OCI-M2 (cell line): ENCODE results near the gene ARHGDIG.
"Not testable (repeated sequence)": the region's sequence is repeated elsewhere in the genome, so short reads cannot be mapped to it uniquely, and the experiment has no call there.

Source experiments
- DNase-seq: peaks from one replicate; lab custom pipeline; 2025; ENCODE audit not compliant: unreplicated experiment; lab: John Stamatoyannopoulos, UW

Gene ARHGDIG

GRCh38 chr16:324201-324450 is 43.7 kb downstream of the ARHGDIG start:
- DNase-seq = no peak

DNA sequence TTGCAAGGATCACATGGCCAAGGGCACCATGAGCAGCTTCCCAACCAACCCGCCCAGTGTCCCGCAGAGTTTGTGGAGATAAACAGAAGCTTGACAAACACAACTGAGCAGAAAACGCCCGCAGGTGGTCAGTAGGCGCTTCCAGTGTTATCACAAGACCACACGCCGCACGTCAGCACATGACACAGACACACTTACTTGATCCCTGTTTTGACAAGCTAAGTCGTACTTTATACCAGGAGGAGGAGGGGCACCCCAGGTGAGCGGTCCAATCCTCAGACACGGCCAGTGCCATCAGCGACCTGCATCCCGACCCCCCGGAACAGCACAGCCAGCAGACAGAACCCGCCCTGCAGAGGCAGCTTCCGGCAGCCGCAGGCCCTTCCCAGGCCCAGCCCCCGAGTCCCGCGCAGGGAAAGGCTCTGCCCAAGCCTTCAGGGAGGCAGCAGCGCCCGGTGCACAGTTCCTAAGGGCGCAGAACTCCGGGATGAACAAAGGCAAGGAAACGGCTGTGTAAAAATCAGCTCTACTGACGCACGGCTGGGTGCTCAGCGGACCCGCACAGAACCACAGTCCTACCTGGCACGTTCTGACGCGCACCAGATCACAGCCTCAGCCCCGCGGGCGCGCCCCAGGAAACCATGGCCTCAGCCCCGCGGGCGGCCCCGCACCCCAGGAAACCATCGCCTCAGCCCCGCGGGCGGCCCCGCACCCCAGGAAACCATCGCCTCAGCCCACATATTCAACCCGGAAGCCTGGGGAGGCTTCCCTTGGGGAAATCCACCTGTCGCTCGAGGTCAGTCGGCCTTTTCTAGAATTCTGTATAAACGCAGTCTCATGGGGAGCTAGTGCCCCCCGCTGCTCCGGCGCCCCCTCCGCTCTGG is 44.3 kb downstream of the ARHGDIG start:
- DNase-seq = peak; percentile 27

GRCh38 chr16:325375-326145 is 45.2 kb downstream of the ARHGDIG start:
- no peak for DNase-seq

DNA sequence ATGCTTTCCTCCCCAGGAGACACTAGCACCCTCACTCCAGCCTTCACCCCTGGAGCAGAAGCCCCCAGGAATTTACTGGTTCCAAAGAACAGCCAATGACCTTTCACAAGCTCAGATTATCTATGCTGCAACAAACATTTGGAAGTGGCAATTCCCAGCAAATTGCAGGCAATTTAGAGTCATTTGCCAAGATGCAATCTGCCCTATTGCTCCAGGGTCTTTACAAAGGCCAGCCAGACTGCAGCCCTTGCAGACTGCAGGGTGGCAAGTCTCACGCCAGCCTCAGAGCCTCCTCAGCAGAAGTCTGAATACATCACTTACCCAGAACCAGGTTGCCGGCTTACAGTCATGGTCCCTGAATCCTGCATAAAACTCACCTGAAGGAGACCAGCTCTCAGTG is 50.4 kb downstream of the ARHGDIG start:
- no peak for DNase-seq

DNA sequence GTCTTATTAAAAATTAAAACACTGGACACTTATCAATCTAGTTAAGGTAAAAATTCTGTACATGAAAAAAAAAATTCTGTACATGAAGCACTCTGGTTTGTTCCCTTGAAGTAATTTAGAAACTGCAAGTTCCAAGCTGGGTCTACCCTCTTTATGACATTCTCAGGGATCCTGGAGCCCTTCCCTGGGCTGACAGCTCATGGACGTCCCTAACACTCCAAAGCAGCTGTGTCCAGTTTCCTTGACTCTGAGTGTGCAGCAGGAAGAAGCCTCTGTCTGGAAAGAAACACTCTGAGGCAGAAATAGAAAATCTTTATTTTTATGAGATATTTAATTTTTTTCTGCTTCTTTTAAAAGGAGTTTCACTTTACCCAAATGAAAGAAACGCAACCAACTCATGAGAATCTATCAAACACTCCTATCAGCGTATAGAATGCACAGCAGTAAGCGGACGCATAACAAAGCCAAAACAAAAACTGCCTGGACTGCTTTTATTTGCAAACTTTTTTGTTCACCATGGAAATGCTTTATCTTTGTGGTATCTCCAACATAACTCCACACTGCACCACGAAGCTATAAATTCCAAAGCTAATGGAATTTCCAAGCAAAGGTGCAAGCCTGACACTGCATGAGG is 50.9 kb downstream of the ARHGDIG start:
- DNase-seq = not testable (repeated sequence)
